Stimulated activated naive B cell treated with anti-CD40 and anti-IgM and Interleukin-4, amounts not matched to agents 10 μg/mL and 1 μg/mL and 100 μg/mL, for 72 hours (primary cell): Measurements from ENCODE around the gene PLXND1.

Experiments
- ATAC-seq, 2 donors: fragments of 150-1000 bp; cut with Tn5 transposase; replicated peaks; 2 replicates each; pipeline ENCODE4 v1.10.0; 2021; ENCODE audit warnings: moderate library complexity in 1 of 2
- DNase-seq: peaks from one replicate; pipeline ENCODE4 v3.0.0; 2021
- H3K27ac Mint-ChIP-seq: one replicate; pipeline ENCODE4 v1.8.0; 2022; ENCODE audit warnings: mild to moderate bottlenecking, mixed read lengths
- H3K27me3 Mint-ChIP-seq, 2 donors: one replicate each; pipeline ENCODE4 v1.8.0; 2022; ENCODE audit warnings: mixed read lengths in 2 of 2
- H3K36me3 Mint-ChIP-seq, 2 donors: one replicate each; pipeline ENCODE4 v1.8.0; 2022; ENCODE audit warnings: mixed read lengths in 2 of 2, mild to moderate bottlenecking in 1 of 2
- H3K4me1 Mint-ChIP-seq, 2 donors: one replicate each; pipeline ENCODE4 v1.8.0; 2022; ENCODE audit warnings: mixed read lengths in 2 of 2, mild to moderate bottlenecking in 1 of 2
- H3K4me3 Mint-ChIP-seq, 2 donors: one replicate each; pipeline ENCODE4 v1.8.0; 2022; ENCODE audit warnings: mild to moderate bottlenecking in 2 of 2, mixed read lengths in 2 of 2, moderate library complexity in 1 of 2
- H3K9me3 Mint-ChIP-seq, 2 donors: one replicate each; pipeline ENCODE4 v1.8.0; 2022; ENCODE audit warnings: mixed read lengths in 2 of 2, mild to moderate bottlenecking in 1 of 2

Gene PLXND1

GRCh38 chr3:129604767-129605166 is 1.7 kb downstream of the PLXND1 start:
- Mint-ChIP-seq H3K27ac (no peak overlapping the region), H3K27me3 (peaks cover 41 to 46% of the 10 kb centered on the region in 2 donors), H3K36me3 (peaks cover 2 to 9% of the 10 kb centered on the region in 2 donors), H3K4me1 (peaks cover 12 to 21% of the 10 kb centered on the region in 2 donors), H3K4me3 (no peak overlapping the region), H3K9me3 (no peaks in the 10 kb centered on the region)
- ATAC-seq (no peak), DNase-seq (no peak)

- H3K4me1 Mint-ChIP-seq = peaks cover 15 to 26% of the 10 kb centered on the region in 2 donors
- H3K27ac Mint-ChIP-seq = no peak overlapping the region
- DNase-seq = no peak
- no peaks in the 10 kb centered on the region for H3K9me3 Mint-ChIP-seq
- ATAC-seq = no peak
- no peak overlapping the region for H3K4me3 Mint-ChIP-seq
- H3K27me3 Mint-ChIP-seq = peaks cover 41 to 46% of the 10 kb centered on the region in 2 donors
- peaks cover 2 to 9% of the 10 kb centered on the region in 2 donors for H3K36me3 Mint-ChIP-seq
These were observed 2.3 kb downstream of the PLXND1 start for GRCh38 chr3:129603991-129604749.

- peaks cover 2 to 9% of the 10 kb centered on the region in 2 donors for H3K36me3 Mint-ChIP-seq
- H3K4me3 Mint-ChIP-seq = no peak overlapping the region
- H3K4me1 Mint-ChIP-seq = peaks cover 15 to 26% of the 10 kb centered on the region in 2 donors
- no peaks in the 10 kb centered on the region for H3K9me3 Mint-ChIP-seq
- no peak for ATAC-seq
- no peak for DNase-seq
- H3K27ac Mint-ChIP-seq = no peak overlapping the region
- peaks cover 39 to 41% of the 10 kb centered on the region in 2 donors for H3K27me3 Mint-ChIP-seq
These were observed 2.9 kb downstream of the PLXND1 start for GRCh38 chr3:129603561-129603942.

DNA sequence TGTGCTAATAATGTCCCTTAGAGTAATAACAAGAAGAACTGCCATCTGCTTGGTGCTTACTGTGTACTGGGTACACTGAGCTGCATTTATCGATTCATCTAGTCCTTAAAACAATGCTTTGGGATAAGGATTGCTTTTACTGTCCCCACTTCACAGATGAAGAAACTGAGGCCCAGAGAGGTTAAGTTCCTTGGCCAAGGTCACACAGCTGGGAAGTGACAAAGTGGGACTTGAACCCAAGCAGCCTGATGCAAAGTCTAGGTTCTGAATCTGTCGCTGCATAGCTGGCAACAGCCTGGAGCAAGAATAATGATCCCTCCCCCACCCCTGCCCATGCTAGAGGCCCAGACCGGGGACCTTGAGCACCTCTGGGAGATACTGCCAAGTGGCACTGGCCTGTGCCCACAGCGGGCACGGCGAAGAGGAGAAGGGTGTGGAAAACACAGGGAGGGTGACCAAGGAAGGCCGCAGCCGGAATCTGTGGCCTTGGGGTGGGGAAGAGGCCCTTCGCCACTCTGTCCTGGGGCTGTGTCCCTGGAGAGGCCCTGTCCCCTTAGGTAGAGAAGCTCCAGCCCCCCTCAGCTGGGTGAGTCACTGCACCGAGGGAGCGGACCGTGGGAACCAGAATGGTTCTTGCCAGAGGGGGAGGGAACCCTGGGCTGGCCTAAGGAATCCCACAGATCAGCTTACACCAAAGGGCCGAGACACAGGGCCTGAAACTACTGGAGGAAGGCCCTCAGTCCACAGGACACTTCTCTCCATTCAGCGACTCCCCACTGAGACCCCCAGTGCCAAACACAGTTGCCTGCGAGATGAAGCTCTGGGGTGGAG is 3.5 kb downstream of the PLXND1 start:
- Mint-ChIP-seq H3K9me3 (no peaks in the 10 kb centered on the region), H3K27ac (no peak overlapping the region)
- no peak for DNase-seq

GRCh38 chr3:129602309-129602708 is 4.2 kb downstream of the PLXND1 start:
- H3K27ac Mint-ChIP-seq = no peak overlapping the region
- H3K4me1 Mint-ChIP-seq = peaks cover 14 to 24% of the 10 kb centered on the region in 2 donors
- no peaks in the 10 kb centered on the region for H3K9me3 Mint-ChIP-seq
- H3K27me3 Mint-ChIP-seq = peaks cover 36 to 41% of the 10 kb centered on the region in 2 donors
- ATAC-seq (no peak), DNase-seq (no peak)
- peaks cover 2 to 8% of the 10 kb centered on the region in 2 donors for H3K36me3 Mint-ChIP-seq
- H3K4me3 Mint-ChIP-seq = no peak overlapping the region

More for the DNA sequence above, 3.5 kb downstream of the PLXND1 start:
- H3K36me3 Mint-ChIP-seq = peaks cover 2 to 9% of the 10 kb centered on the region in 2 donors
- peaks cover 15 to 26% of the 10 kb centered on the region in 2 donors for H3K4me1 Mint-ChIP-seq
- no peak for ATAC-seq
- H3K27me3 Mint-ChIP-seq = peaks cover 40 to 42% of the 10 kb centered on the region in 2 donors
- no peak overlapping the region for H3K4me3 Mint-ChIP-seq

DNA sequence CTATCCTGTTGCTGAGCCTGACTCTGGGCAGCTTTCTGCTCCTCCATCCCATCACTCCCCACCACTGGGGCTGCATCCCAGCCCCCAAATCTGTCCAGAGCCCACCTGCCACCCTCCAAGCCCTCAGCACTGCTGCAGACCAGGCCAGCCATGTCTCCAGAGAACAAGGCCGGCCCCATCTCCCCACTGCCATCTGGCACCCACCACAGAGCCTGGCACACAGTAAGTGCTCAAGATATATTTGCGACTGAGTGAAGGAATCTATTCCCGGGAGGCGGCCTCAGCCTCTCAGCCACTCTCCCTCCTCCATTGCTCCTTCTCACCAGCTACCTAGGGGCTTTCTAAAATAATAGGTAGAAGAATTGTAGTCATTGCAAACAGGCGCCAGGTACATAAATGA is 4.8 kb downstream of the PLXND1 start:
- Mint-ChIP-seq H3K4me3 (no peak overlapping the region), H3K9me3 (no peaks in the 10 kb centered on the region), H3K4me1 (peaks cover 9 to 18% of the 10 kb centered on the region in 2 donors), H3K36me3 (peaks cover 0 to 3% of the 10 kb centered on the region in 2 donors), H3K27ac (no peak overlapping the region), H3K27me3 (peaks cover 30 to 35% of the 10 kb centered on the region in 2 donors)
- DNase-seq = no peak
- ATAC-seq = no peak

DNA sequence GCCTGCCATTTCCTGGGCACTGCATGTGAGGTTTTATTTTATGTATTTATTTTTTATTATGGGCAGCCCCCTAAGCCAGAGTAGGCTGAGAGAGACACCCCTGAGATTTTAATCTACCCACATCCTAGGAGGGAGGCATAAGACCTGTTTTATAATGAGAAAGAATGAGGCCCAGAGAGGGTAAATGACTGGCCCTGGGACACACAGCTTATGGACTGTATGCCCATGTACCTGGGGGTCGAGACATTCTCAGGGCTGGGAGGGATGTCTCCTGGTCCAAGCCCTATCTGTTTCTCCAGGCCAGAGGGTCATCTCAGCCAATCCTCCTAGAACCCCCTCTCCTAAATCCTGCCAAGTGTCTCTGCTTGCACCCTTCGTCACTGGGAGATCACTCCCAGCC is 6.1 kb downstream of the PLXND1 start:
- H3K4me3 Mint-ChIP-seq = no peak overlapping the region
- H3K36me3 Mint-ChIP-seq = no peaks in the 10 kb centered on the region
- H3K9me3 Mint-ChIP-seq = no peaks in the 10 kb centered on the region
- DNase-seq (no peak), ATAC-seq (no peak)
- H3K4me1 Mint-ChIP-seq = peaks cover 5 to 11% of the 10 kb centered on the region in 2 donors
- no peak overlapping the region for H3K27ac Mint-ChIP-seq
- peaks cover 25 to 26% of the 10 kb centered on the region in 2 donors for H3K27me3 Mint-ChIP-seq

DNA sequence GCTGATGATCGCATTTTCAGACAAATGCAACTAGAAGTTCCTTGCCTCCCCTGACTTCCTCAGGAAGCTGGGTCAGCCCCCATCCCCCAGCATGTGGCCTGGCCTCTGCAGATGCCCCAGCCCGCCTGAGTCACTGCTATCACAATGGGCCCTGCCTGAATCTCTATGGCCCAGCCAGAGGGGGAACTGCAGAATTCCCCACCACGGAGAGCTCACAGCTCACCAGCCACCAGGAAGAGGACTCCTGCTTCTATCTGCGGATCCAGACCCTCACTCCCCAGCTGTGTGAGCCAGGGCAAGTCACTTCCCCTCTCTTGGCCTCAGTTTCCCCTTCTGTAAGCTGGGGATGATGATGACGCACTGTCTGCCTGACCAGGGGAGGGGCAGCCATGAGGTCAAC is 6.9 kb downstream of the PLXND1 start:
- H3K27ac Mint-ChIP-seq = no peak overlapping the region
- H3K9me3 Mint-ChIP-seq = no peaks in the 10 kb centered on the region
- peaks cover 26 to 30% of the 10 kb centered on the region in 2 donors for H3K27me3 Mint-ChIP-seq
- H3K4me1 Mint-ChIP-seq = peaks cover 5 to 11% of the 10 kb centered on the region in 2 donors
- H3K36me3 Mint-ChIP-seq = no peaks in the 10 kb centered on the region
- no peak overlapping the region for H3K4me3 Mint-ChIP-seq
- DNase-seq (no peak), ATAC-seq (no peak)

DNA sequence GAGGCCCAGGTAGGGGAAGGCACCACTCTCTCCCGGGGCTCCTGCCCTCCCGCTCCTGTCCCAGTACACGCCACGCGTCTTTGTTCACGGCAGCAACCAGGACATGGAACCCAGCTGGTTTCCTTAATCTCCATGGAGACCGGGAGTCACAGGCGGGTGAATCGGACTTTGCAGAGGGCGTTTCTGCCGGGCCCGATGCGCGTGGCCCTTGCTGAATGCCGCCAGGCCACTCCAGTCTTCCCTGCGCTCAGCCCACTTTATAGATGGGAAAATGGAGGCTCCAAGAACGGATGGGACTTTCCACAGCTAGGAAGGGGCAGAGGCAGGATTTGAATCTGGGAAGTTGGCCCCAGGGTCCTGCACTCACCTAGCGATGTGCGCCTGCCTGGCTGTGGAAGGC is 7.4 kb downstream of the PLXND1 start:
- H3K27me3 Mint-ChIP-seq = peaks cover 25 to 27% of the 10 kb centered on the region in 2 donors
- no peak for ATAC-seq
- H3K4me1 Mint-ChIP-seq = peaks cover 6 to 13% of the 10 kb centered on the region in 2 donors
- no peak overlapping the region for H3K4me3 Mint-ChIP-seq
- no peaks in the 10 kb centered on the region for H3K36me3 Mint-ChIP-seq
- H3K27ac Mint-ChIP-seq = no peak overlapping the region
- DNase-seq = no peak
- H3K9me3 Mint-ChIP-seq = no peaks in the 10 kb centered on the region

- peaks cover 9 to 19% of the 10 kb centered on the region in 2 donors for H3K4me1 Mint-ChIP-seq
- H3K9me3 Mint-ChIP-seq = no peaks in the 10 kb centered on the region
- ATAC-seq = no peak
- no peak overlapping the region for H3K4me3 Mint-ChIP-seq
- no peaks in the 10 kb centered on the region for H3K36me3 Mint-ChIP-seq
- no peak for DNase-seq
- H3K27ac Mint-ChIP-seq = no peak overlapping the region
- peaks cover 26 to 27% of the 10 kb centered on the region in 2 donors for H3K27me3 Mint-ChIP-seq
These were observed 8.0 kb downstream of the PLXND1 start for GRCh38 chr3:129598484-129598883.

GRCh38 chr3:129598000-129598381 is 8.5 kb downstream of the PLXND1 start:
- Mint-ChIP-seq H3K27me3 (peaks cover 30 to 31% of the 10 kb centered on the region in 2 donors), H3K27ac (no peak overlapping the region), H3K36me3 (no peaks in the 10 kb centered on the region), H3K4me1 (peaks cover 14 to 24% of the 10 kb centered on the region in 2 donors), H3K9me3 (no peaks in the 10 kb centered on the region), H3K4me3 (no peak overlapping the region)
- no peak for DNase-seq
- no peak for ATAC-seq

GRCh38 chr3:129597087-129597999 is 9.1 kb downstream of the PLXND1 start:
- H3K4me1 Mint-ChIP-seq = peaks cover 15 to 27% of the 10 kb centered on the region in 2 donors

GRCh38 chr3:129596194-129597086 is 10.0 kb downstream of the PLXND1 start:
- Mint-ChIP-seq H3K4me3 (no peak overlapping the region), H3K36me3 (no peaks in the 10 kb centered on the region), H3K27ac (no peak overlapping the region), H3K27me3 (peaks cover 32 to 35% of the 10 kb centered on the region in 2 donors), H3K9me3 (no peaks in the 10 kb centered on the region), H3K4me1 (peaks cover 22 to 33% of the 10 kb centered on the region in 2 donors)
- DNase-seq (no peak), ATAC-seq (no peak)

More at GRCh38 chr3:129597087-129597999, 9.1 kb downstream of the PLXND1 start:
- no peak for ATAC-seq
- Mint-ChIP-seq H3K4me3 (no peak overlapping the region), H3K9me3 (no peaks in the 10 kb centered on the region), H3K27me3 (peaks cover 29 to 32% of the 10 kb centered on the region in 2 donors), H3K36me3 (no peaks in the 10 kb centered on the region), H3K27ac (no peak overlapping the region)
- no peak for DNase-seq
